ENCODE data around the gene ACVR1B. TPM values are rescaled to one million over a fixed set of nuclear protein-coding genes. Genes with fewer than 3 reads are reported as not detected.

Gene ACVR1B
- total RNA-seq, 1 donor from 2014 or later: 9.6 TPM

DNA sequence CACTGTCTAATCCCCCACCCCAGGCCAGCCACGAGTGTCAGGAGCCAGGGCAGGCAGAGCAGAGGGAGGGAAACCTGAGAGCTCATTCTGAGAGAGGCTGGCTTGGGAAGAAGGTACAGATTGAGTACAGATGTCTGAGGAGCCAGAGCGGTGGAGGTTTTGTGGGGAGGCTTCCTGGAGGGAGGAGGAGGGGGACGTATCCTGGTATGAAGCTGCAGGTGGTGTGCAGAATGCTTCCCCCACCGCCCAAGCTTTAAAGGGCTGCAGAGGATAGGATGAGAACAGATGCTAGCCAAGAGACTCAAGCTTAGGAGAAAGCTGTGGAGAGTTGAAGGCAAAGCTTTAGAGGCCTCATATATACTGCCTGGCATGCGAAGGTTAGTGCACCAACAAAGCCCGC is 52.1 kb downstream of the ACVR1B start:
- no peak for DNase-seq (ENCODE audit: low read depth)

DNA sequence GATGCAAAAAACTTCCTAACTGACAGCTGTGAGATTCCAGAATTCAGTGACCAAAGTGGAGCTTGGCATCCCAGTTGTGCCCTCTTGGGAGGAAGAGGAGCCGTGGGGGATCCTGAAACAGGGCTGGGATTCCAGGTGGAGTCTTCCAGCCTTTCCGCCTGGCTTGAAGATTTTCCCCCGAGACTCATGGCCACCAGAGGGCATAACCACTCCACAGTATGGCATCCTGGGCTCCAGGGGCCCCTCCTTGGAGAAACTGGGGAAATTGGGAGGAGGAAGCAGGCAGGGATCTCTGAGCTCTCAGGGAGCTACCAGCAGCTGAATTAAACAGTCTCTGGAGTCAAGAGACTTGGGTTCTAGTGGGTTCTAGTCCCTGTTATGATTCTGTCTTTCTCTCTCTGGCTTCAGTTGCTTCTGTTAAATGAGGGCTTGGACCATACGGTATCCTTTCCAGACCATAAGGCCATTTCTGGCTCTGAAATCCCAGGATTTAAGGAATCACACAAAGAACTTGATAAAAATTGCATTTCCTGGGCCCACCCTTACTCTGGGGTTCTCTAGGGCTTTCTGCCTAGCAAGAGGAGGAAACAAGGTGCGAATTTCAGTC is 52.6 kb downstream of the ACVR1B start:
- peak; percentile 83 for DNase-seq (ENCODE audit: low read depth)

DNA sequence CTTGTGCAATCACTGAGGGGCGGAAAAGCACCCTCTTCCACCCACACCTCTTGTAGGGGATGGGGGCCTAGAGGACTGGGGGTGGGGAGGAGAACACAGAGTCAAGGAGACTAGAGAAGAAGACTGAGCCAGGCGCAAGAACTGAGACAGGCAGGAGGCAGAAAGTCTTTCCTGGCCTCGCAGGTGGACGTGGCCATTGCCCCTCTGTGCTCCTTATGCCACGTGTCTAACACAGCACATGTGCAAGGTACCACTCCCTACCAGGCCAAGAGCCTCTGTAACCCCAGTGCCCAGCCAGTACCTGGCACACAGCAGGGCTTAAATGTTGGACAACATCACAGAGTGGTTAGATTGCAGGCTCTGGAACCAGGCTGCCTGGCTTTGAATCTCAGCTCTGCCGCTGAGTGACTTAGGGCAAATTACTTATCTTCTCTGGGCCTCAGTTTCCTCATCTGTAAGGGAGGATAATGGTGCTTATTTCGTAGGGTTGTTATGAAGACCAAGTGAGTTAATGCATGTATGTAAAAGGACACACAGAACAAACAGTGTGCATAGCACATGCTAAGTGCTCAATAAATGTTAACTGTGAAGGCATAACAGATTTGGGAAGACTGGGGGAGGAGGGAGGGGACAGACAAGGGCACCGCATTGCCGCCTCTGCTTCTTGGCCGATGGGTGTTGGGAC is 53.9 kb downstream of the ACVR1B start:
- DNase-seq (ENCODE audit: low read depth): no peak

DNA sequence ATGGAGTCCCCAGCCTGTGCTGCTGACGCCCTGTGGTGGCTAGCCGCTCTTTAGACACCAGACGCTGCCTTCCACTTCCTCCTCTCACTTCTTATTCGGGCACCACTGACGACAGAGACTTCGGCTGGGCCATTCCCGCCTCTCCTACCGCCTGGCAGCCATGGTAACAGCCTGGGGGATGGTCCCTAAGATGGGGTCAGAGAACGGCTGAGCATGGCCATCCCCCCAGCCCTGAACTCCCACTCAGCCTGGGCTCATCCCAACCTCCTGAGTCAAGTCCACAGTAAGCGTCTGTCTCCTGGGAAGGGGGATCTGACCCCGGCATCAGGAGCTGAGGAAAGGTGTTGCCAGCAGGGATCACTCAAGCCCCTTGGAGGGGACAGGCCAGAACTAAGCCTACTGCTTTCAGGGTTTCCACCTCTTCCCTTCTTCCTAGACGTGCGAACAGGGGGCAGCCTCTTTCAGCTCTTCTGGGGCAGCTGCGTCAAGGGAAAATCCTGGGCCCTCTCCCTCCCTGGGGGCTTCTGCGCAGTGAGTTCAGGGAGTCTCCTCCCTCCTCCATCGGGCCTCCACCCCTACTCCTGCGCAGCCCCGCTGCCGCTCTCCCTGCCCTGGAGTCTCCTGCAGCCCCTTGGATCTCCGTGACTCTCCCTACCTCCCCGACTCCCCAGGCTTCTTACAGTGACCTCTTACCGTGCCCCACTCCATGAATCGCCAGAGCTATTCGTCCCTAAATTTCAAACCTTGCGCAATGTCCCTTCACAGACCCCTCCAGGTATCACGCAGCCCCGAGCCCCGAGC is 54.6 kb downstream of the ACVR1B start:
- DNase-seq (ENCODE audit: low read depth): no peak

DNA sequence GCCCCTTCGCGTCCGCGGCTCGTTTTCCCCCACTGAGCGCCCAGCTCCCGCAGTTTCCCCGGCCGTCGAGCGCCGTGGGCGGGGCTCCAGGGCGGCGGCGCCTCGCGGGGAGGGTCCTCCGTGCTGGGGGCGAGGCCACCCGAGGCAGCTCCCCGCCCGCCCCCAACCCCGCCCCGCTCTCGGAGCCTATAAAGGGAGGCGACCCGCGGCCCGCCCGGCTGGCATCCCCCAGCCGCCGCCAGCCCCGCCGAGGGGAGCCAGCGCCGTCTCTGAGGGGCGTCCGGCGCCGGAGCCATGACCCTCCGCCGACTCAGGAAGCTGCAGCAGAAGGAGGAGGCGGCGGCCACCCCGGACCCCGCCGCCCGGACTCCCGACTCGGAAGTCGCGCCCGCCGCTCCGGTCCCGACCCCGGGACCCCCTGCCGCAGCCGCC is 55.2 kb downstream of the ACVR1B start, which contains the start of gene TAMALIN:
TSS of gene TAMALIN (plus strand) at position 221 of the 432 bp plus-strand sequence. CDS start at position 295, 74 bp downstream.
- peak; percentile 62 for DNase-seq (ENCODE audit: low read depth)

DNA sequence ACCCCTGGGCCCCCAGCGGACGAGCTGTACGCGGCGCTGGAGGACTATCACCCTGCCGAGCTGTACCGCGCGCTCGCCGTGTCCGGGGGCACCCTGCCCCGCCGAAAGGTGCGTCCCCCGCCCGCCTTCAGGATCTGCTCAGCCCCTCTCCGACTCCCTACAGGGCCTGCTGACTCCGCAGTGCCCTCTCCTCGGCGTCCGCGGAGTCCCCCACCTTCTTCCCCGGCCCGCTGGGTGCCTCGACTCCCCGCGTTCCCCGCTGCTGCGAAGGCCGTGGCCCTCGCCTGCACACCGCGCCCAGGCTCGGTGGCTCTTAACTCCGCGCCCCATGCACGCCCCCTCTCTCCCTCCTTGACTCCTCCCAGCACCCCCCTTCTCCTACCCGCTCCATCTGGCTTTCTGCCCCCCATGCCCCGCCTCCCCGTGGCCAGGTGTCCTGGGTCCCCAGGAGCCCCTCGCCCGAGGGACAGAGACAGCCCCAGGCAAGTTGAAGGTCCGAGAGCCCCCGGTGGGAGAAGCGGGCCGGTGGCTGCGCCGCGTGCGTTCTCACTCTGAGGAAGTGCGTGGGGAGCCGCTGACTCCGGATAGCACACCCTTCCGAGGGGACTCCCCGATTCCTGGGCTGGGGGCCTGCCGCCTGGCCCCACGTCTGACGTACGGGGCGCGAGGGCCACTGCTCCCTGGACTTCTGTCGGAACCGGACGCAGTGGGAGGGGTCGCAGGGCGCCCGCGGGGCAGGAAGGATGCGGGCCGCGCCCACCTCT is 55.8 kb downstream of the ACVR1B start:
- no peak for DNase-seq (ENCODE audit: low read depth)

DNA sequence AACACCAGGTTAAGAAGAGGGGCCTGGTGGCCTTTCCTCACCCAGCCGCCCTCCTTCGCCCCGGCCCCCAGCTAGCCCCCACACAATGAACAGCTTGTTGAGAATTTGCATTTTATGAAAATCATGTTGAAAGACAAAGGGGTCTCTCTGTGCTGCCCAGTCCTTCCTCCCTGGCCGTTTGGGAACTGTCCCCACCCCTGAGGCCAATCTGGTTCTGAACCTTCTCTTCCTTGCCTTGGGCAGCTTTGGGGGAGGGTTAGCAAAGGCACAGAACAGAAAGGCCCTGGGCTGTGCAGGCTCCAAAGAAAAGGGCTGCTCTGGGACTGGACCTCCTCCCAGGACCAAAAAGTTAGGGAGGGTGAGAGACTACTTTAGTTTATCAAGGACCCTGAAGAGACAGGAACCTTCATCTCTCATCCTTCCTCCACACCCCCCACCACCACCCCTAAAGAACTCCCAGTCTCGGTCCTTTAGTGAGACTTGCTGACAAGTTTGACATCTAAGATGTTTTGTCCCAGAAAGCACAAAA is 56.5 kb downstream of the ACVR1B start:
- DNase-seq (ENCODE audit: low read depth): no peak

DNA sequence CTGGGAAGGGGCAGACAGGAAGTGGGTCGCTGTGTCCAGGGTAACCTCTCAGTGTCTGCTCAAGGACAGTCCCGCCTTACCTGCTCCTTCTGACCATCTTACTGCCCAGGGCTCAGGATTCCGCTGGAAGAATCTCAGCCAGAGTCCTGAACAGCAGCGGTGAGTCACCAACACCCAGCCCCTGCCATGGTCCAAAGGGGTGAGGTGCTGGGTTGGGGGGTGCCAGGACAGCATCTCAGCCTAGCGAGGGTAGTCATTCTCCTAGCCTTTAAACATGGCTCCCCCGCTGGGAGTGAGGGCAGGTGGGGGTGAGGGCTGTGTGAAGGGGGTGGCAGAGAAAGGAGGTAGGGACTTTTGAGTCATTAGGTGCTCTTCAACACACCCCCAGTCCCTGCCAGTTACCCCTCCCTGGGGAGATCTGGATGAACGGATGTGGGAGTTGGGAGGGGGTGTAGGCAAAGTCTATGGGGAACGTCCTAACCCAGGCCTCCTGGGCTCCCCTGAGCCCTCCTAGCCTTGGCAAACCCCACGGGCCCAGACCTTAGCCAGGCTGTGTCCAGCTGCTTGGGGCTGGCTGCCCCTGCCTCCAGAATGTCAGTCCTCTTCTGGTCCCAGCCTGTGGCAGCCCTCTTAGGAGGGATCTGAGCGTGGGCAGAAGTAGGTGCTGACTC is 57.7 kb downstream of the ACVR1B start:
- peak; percentile 44 for DNase-seq (ENCODE audit: low read depth)

DNA sequence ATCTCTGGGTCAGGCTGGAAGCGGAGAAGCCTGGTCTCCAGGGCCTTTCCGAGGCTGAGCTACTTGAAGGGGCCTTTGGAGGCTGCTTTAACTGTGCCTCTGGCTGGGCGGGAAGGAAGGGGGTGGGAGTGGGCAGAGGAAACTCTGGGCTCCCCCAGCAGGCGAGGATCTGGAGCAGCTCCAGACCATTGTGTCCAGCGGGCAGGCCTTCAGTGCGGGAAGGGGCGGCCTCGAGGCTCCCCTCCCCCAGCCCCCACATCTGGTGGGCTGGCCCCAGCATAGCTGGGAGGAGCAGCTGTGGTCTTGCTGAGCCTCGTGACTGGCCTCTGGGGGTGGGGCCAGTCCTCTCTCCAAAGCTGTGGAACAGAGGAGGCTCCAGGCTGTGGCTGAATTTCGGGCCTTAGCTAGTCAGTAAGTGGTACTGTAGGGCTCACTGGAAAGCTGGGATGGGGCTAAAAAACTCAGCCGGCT is 58.7 kb downstream of the ACVR1B start:
- DNase-seq (ENCODE audit: low read depth): peak; percentile 93

DNA sequence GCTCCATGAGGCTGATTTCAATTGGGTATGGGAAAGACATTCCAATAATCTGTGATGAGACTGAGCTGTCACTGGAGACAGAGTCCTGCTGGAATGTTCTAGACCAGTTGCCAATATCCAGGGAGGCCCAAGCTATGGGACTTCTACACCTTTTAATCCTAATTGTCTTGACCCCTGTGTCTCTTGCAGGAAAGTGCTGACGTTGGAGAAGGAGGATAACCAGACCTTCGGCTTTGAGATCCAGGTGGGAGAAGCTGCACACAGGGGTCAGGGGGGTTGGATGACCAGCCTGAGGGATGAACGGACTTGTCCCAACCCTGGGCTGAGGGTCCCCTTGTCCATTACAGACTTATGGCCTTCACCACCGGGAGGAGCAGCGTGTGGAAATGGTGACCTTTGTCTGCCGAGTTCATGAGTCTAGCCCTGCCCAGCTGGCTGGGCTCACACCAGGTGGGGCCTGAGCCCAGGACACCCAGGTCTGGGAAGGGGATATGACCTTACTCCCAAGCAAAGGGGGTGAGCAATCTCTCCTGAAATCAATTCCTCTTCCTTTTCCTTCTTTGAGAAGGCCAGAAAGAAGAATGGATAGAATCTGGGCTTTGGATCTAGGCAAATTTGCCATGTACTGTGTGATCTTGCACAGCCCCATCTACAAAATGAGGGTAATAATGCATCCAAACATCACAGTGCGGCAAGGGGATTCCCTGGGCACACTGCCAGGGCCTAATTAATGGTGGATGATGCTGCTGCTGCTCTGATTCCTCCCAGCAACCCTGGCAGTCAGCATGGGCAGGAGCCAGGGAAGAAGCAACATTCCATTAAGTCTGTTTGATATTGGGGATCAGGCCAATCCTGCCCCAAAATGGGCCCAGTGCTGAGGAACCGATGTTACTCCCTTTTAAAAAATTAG is 59.4 kb downstream of the ACVR1B start:
- no peak for DNase-seq (ENCODE audit: low read depth)

DNA sequence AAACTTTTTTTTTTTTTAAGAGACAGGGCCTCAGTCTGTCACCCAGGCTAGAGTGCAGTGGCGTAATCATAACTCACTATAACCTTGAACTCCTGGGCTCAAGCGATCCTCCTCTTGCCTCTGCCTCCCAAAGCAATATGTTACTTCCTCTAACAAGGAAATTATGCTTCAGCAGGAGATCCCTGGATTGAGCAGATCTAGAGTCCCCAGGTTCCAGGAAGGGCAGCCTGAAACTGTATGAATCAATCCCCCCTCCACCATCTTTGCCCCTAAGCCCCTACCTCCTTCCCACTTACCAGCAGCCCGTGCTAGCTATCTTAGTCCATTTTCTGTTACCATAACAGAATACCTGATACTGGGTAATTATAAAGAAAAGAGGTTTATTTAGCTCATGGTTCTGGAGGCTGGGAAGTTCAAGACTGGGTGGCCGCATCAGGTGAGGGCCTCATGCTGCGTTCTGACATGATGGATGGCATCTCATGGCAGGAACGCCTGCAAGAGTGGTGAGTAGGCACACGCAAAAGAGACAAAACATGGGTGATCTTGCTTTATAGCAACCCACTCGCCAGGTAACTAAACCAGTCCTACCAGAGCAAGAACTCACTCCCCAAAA is 60.2 kb downstream of the ACVR1B start:
- DNase-seq (ENCODE audit: low read depth): no peak

DNA sequence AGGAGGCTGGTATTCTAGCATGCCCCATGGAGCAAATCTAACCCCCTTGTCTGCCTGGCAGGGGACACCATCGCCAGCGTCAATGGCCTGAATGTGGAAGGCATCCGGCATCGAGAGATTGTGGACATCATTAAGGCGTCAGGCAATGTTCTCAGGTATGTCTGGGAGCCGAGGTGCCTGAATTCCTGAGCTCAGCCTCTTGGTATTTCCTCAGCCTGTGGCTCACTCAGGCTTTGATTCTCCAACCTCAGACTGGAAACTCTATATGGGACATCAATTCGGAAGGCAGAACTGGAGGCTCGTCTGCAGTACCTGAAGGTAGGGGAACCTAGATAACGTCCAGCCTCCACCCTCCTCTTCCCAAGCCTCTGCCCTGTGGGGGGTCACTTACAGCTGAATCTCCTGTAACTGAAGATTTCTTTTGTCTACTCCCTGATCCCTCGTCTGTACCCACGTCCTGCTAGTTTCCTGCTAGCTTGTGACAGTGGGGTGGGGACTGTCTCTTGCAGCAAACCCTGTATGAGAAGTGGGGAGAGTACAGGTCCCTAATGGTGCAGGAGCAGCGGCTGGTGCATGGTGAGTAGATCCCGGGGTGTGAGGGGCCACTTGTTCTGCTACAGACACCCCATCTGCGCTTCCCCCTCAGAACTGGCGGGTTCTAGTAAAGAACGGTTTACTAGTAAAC is 62.3 kb downstream of the ACVR1B start:
- no peak for DNase-seq (ENCODE audit: low read depth)

DNA sequence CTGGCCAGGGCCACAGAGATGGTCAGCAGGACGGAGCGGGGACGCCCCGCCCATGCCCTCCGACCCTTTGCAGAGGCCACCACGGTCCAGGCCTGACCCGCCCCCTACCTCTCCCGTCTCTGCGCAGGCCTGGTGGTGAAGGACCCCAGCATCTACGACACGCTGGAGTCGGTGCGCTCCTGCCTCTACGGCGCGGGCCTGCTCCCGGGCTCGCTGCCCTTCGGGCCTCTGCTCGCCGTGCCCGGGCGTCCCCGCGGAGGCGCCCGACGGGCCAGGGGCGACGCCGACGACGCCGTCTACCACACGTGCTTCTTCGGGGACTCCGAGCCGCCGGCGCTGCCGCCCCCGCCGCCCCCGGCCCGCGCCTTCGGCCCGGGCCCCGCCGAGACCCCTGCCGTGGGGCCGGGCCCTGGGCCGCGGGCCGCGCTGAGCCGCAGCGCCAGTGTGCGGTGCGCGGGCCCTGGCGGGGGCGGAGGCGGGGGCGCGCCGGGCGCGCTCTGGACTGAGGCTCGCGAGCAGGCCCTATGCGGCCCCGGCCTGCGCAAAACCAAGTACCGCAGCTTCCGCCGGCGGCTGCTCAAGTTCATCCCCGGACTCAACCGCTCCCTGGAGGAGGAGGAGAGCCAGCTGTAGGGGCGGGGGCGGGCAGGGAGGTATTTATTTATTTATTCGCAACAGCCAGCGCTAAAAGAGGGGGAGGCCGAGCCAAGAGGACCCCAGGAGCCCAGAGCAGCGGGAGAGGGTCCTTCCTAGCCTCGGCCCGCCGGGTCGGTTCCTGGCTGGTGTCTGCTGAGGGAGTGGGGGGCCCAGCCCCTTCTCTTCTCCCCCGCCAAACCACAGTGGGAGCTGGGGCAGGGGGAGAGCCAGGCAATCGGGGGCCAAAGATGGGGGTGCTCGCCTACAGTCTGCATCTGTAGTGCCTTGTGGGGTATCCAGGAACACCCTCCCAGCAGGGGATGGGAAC is 63.4 kb downstream of the ACVR1B start:
- DNase-seq (ENCODE audit: low read depth): no peak

DNA sequence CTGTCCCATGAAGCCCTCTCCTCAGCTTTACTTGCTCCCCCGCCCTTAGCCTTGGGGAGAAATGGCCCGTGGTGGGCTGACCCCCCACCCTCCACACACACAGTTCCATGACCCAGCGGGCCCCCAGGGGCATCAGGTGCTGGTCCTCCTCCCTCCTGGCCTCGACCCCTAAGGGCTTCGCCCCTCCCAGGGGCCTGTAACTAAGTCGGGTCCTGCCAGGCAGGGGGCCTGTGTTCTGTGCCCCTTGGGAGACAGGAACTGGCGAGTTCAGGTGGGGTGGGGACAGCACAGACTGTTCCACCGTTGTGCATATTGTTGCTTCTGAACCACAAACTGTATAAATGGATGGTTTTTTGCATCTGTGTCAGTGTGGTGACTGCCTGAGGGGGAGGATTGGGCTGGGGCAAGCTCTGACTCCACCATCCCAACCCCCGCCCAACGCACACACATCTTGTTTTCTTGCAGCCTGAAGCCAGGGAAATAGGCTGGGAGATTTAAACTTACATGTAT is 64.1 kb downstream of the ACVR1B start:
- no peak for DNase-seq (ENCODE audit: low read depth)

DNA sequence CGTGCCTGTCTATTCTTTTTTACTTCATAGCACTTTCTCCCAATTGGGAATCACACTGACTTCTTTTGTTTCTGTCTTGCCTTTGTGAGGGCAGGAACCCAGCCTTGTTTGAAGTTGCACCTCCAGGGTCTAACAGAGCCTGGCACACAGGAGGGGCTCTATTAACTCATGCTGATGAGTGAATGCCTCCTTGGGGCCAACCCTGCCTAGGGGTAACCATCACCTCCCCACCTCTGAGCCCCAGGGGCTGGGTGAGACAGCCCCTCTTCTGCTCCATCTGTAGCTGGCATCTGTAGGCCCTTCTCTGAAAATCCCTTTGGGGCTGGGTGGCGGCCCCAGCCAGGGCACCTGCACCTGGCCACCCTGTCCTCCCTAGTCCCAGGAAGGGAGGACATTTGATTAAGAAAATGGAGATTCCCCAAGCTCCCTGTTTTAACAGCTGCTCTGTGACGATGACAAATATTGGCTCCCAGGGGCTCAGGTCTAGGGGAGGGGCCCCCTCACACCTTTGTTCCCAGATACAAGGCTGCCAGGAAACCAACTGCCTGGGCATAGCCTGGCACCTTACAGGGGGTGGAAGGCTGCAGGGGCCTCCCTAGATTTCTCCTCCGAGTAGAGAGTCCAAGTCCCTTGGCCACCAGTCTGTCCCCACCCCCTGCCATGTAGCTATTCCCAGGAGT is 67.1 kb downstream of the ACVR1B start:
- no peak for DNase-seq (ENCODE audit: low read depth)

DNA sequence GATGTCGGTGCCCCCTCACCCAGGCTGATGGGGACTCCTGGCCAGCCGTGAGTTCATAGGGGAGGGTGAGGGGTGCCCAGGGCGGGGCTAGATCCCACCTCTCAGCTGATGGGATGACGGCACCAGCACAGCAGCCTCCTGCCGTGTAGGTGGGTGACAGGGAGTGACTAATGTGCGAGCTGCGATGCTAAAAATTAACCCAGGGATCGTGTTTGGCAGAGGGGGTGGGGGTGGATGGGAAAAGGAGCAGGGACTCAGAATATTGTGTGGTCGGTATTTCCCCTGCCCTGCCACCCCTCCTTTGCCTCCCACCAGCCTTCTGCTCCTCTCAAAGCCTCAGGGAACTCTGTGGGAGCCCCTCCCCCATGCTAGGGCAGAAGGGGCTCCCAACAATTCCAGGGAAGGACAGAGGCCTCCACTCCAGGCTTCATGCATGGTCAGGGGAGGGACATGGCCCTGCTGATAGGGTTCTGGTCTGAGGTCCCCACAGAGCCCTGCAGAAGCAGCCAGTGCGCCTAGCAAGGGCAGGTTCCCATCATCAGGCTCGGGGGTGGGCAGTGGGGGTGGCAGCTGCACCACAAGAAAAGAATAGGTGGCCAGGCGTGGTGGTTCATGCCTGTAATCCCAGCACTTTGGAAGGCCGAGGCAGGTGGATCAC is 67.7 kb downstream of the ACVR1B start:
- DNase-seq (ENCODE audit: low read depth): no peak

Data from myocyte (in vitro differentiated cells).